ENCODE results near the gene NLRX1. TPM values are rescaled to one million over a fixed set of nuclear protein-coding genes. Genes with fewer than 3 reads are reported as not detected.
"Not testable (repeated sequence)": the region's sequence is repeated elsewhere in the genome, so short reads cannot be mapped to it uniquely, and the experiment has no call there.

NLRX1 gene
- total RNA-seq, 2 donors from 2014 or later, result 14.9 to 23.9 TPM

DNA sequence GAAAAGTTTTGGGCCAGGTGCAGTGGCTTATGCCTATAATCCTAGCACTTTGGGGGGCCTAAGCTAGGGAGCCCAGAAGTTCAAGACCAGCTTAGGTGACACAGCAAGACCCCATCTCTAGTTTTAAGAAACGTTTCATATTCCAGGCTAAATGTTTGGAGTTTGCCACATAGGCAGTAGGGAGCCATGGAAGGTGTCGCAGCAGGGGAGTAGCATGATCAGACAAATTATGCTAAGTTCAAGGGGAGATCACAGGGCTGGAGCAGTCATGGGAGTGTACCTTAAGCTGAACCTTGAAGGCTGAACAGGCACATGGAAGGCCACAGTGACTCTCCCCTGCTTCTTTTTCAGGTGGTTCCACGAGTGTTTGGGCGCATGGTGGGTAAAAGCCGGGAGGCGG is 10.8 kb downstream of the NLRX1 start:
- intact Hi-C loops (cut with DNase I), result no loop called here
- DNase-seq (ENCODE audit: low spot score), result no peak

DNA sequence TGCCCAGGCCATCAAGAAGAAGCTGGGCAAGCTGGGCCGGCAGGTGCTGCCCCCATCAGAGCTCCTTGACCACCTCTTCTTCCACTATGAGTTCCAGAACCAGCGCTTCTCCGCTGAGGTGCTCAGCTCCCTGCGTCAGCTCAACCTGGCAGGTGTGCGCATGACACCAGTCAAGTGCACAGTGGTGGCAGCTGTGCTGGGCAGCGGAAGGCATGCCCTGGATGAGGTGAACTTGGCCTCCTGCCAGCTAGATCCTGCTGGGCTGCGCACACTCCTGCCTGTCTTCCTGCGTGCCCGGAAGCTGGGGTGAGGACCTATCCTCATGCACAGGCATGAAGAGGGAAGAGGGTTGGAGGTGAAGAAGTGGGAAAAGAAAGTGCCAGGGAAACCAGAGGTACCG is 11.5 kb downstream of the NLRX1 start:
- intact Hi-C loops (cut with DNase I), result no loop called here
- no peak for DNase-seq (ENCODE audit: low spot score)

DNA sequence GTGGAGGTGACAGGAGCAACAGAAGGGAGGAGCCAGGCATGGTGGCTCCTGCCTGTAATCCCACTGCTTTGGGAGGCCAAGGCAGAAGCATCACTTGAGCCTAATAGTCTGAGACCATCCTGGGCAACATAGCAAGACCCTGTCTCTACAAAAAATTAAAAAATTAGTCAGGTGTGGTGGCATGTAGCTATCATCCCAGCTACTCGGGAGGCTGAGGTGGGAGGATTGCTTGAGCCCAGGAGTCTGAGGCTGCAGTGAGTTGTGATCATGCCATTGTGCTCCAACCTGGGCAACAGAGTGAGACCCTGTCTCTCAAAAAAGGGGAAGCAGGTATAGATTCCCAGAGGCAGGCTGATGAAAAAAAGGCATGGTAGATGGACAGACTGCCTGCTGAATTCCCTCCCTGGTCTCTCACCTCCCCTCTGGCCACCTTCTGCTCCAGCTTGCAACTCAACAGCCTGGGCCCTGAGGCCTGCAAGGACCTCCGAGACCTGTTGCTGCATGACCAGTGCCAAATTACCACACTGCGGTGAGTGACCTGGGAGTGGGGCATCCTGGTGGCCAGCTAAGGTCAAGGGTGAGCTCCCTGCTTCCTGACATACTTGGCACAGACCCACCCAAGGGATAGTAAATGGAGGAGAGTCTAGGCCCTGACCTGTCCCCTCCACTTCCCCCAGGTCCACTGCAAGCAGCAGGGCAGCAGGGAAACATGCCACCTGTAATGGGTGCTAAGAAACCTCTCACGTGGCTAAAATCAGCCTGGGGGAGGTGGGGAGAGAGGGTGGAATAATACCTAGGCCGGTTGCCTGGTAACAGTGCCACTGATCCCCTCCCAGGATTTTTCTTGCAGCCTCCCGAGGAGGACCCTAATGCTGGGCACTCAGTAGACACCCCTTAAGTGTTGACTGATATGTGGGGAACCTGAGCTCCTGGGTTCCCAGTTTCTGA is 12.5 kb downstream of the NLRX1 start:
- intact Hi-C loops (cut with DNase I), result no loop called here
- no peak for DNase-seq (ENCODE audit: low spot score)

DNA sequence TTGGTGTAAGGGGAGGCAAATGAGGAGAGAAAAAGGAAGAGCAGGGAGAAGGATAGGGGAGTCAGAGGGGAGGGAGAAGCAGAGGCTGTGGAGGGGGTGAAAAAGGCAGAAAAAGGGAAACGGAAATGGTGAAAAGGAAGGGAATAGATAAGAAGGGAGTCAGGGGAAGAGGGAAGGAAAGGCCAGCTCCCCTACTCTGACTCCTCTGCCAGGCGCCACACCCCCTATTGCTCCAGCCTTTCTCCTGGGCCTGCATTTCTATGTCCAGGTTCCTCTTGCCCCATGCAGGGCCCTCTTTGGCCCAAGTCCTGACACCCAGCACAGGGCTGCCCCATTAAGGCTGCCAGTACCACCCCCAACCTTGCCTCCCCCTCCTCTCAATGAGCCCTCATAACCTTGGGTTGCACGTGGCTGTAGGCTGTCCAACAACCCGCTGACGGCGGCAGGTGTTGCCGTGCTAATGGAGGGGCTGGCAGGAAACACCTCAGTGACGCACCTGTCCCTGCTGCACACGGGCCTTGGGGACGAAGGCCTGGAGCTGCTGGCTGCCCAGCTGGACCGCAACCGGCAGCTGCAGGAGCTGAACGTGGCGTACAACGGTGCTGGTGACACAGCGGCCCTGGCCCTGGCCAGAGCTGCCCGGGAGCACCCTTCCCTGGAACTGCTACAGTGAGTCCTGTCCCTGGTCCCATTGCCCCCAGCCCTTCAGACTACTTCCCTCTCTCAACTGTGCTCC is 13.3 kb downstream of the NLRX1 start:
- intact Hi-C loops (cut with DNase I), result loop anchor here in 1 of 2 donors (1.0 kb wide), 1 partner anchor 19 kb away; no protein-coding TSS in a partner anchor
- DNase-seq (ENCODE audit: low spot score), result no peak

DNA sequence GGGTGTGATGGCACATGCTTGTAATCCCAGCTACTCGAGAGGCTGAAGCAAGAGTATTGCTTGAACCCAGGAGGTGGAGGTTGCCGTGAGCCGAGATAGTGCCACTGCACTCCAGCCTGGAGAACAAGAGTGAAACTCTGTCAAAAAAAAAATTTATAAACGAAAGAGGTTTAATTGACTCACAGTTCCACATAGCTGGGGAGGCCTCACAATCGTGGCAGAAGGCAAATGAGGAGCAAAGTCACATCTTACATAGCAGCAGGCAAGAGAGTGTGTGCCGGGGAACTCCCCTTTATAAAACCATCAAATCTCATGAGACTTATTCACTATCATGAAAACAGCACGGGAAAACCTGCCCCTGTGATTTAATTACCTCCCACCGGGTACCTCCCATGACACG is 15.9 kb downstream of the NLRX1 start:
- intact Hi-C loops (cut with DNase I); DNase-seq (ENCODE audit: low spot score): not testable (repeated sequence)

DNA sequence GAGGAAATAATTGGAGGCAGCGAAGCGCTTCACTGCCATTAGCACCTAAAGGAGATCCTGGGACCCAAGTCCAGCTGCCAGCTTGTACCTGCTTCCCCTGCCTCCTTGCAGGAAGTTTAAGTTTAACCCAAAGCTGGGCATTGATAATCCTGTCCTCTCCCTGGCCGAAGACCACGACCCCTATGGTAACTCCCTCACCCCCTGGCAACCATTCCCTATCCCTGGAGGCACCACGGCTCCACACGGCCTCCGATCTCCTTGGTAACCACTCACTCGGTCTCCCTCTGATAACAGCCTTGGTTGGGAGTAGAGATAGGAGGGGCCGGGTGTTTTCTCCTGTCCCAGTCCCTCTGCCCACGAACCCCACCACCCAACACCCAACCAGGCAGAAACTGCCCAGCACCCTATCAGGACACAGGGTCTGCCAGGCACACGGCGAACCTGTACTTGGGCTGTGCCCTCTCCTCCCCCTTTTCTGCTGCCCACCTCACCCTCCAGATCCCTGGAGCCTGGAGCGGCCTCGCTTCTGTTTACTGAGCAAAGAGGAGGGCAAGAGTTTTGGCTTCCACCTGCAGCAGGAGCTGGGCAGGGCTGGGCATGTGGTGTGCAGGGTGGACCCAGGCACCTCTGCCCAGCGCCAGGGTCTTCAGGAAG is 17.6 kb downstream of the NLRX1 start:
- intact Hi-C loops (cut with DNase I), result no loop called here
- no peak for DNase-seq (ENCODE audit: low spot score)

DNA sequence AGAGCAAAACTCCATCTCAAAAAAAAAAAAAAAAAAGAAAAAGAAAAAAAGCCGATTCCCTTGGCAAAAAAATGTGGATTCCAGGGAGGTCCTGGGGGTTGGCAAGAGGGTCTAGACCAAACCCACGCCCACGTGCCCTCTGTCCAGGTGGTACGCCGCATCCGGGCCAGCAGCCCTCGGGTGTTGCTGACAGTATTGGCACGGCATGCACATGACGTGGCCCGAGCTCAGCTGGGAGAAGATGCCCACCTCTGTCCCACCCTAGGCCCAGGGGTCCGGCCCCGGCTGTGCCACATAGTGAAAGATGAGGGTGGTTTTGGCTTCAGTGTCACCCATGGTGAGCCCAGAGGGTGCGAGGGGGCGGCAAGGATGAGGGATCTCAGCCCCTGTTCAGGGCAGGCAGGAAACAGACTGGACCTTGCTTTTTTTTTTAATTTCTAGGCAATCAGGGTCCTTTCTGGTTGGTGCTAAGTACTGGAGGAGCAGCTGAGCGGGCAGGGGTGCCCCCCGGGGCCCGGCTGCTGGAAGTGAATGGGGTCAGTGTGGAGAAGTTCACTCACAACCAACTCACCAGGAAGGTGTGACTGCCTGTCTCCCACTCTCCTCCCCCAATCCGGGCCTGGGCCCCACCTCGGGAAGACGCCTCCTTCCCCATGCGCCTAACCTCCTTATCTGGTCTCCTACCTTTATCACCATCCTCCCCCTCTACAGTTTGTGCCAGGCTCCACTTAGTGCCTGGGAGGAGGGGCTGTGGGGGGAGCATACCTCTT is 18.8 kb downstream of the NLRX1 start:
- DNase-seq (ENCODE audit: low spot score), result no peak
- intact Hi-C loops (cut with DNase I), result no loop called here

DNA sequence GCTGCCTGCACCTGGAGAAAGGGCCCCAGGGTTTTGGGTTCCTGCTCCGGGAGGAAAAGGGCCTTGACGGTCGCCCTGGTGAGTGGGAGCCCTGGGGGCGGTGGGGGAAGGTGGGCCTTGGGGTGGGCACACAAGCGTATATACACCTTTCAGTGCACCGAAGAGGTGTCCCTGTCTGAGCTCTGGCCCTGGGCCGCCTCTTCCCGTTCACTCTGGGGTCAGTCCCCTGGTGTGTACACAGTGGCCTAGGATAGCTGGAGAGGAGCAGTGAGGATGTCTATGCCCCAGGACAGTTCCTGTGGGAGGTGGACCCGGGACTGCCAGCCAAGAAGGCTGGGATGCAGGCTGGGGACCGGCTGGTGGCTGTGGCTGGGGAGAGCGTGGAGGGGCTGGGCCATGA is 19.5 kb downstream of the NLRX1 start:
- no peak for DNase-seq (ENCODE audit: low spot score)
- intact Hi-C loops (cut with DNase I), result no loop called here

DNA sequence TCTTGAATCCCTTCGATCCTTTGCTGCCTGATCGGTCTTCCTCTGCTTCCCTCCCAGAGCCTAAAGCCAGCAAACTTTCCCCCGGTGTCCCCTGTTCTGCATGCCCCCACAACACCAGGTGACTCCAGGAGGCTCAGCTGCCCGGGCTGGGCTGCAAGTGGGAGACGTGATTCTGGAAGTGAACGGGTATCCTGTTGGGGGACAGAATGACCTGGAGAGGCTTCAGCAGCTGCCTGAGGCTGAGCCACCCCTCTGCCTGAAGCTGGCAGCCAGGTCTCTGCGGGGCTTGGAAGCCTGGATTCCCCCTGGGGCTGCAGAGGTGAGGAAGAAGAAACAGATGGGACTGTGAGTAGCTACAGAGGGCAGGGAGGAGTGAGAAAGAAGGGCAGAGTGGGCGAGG is 20.4 kb downstream of the NLRX1 start:
- no peak for DNase-seq (ENCODE audit: low spot score)
- intact Hi-C loops (cut with DNase I), result no loop called here

DNA sequence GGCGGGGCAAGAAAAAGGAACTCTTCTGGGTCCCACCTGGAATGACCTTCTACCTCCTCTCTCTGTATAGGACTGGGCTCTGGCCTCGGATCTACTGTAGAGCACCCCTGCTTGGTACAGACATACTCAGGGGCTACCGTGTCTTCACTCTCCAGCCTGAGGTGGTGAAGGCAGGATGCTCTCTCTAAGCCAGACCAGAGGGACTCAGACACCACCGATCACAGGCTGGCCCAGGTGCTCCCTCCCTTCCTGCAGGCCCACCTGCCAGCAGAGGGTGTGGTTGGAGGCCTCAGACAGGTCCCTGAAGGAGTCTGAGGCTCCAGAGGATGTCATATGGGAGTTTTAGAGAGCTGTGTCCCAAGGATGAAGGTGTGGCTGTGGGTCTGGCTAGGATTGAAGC is 20.9 kb downstream of the NLRX1 start:
- intact Hi-C loops (cut with DNase I), result no loop called here
- no peak for DNase-seq (ENCODE audit: low spot score)

DNA sequence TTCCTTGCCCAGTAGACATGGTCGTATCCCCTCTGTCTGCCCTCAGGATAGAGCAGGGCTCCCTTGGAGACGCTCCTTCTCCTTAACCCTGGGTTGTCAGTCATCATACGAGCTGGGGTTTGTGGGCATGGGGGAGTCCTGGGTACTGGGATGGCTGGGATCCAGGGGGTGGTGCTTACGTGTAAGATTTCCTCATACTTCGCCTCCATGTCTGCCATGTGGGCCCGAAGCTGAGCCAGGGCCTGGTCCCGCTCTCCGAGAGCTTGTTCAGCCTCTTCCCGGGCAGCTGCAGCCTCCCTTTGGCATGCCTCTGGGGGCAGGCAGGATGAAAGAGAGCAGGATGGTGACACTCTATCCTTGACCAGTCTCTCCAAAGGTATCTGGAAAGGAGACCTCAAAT is 22.0 kb downstream of the NLRX1 start:
- DNase-seq (ENCODE audit: low spot score), result peak; percentile 41
- intact Hi-C loops (cut with DNase I), result loop anchor here (5.0 to 10.0 kb wide), 2 partner anchors 46 to 1052 kb away; partner anchors contain the start of genes ABCG4 (in 1 of the 2) and POU2F3 (in 1 of the 2)

DNA sequence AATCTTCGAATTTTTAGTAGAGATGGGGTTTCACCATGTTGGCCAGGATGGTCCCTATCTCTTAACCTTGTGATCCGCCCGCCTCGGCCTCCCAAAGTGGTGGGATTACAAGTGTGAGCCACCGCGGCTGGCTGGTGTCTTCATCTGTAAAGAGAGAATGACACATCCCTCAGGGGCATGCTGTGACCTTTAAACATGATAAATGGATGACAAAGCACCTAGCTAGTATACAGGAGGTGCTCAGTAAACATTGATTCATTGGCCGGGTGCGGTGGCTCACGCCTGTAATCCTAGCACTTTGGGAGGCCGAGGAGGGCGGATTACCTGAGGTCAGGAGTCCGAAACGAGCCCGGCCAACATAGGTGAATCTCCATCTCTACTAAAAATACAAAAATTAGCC is 22.7 kb downstream of the NLRX1 start:
- intact Hi-C loops (cut with DNase I), result loop anchor here (5.0 to 10.0 kb wide), 2 partner anchors 46 to 1051 kb away; partner anchors contain the start of genes ABCG4 (in 1 of the 2) and POU2F3 (in 1 of the 2)

DNA sequence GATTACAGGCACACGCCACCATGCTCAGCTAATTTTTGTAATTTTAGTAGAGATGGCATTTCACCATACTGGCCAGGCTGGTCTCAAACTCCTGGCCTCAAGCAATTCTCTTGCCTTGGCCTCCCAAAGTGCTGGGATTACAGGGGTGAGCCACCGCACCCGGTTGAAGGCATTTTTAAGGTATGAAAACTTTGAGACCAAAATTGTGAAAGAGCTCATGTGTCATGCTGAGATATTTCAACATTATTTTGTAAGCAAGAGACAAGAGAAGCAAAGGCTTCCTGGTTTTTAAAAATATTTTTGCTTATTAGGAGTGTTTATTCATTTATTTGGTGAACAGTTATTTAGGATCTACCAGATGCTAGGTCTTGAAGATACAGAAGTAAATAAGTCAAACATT is 23.6 kb downstream of the NLRX1 start:
- intact Hi-C loops (cut with DNase I), result loop anchor here (5.0 to 10.0 kb wide), 2 partner anchors 47 to 1050 kb away; partner anchors contain the start of genes ABCG4 (in 1 of the 2) and POU2F3 (in 1 of the 2)
- peak; percentile 19 for DNase-seq (ENCODE audit: low spot score)

More for the DNA sequence above, 22.7 kb downstream of the NLRX1 start:
- peak; percentile 58 for DNase-seq (ENCODE audit: low spot score)

DNA sequence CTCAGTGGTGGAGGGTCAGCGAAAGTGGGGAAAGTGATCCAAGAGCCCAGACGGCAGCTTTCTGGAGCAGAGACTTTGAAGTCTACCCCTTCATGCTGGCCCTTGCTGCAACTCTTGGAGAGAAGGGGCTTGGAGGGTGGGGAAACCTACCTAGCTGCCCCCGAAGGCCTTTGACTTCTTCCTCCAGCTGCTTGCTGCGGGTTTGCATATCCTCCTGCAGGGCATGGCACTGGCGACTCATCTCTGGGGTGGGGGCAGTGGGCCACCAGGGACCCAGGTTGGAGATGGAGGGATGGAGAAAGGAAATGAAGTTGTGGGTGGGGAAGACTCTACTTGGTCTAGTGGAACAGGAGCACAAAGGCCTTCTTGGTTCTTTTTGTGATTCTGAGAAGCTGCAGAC is 24.5 kb downstream of the NLRX1 start:
- intact Hi-C loops (cut with DNase I), result loop anchor here (5.0 to 10.0 kb wide), 2 partner anchors 48 to 1049 kb away; partner anchors contain the start of genes ABCG4 (in 1 of the 2) and POU2F3 (in 1 of the 2)
- DNase-seq (ENCODE audit: low spot score), result no peak

DNA sequence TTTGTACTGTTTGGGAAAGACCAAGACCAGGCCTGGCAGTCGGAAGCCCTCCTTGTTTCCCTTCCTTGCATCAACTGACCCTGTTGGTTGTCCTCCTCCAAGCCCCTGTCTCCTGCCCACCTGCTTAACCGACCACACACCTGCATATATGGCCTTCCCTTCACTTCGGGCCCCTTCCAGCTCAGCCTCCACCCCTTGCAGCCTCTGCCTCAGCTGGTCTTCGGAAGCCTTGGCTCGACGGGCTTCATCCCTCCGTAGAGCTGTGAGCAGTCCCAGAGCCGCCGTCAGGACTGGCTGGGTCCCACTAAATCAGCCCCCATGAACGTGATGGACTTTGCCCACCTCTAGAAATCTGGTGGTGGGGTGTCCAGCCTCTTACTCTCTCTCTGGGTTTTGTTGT is 25.1 kb downstream of the NLRX1 start:
- DNase-seq (ENCODE audit: low spot score), result no peak

DNA sequence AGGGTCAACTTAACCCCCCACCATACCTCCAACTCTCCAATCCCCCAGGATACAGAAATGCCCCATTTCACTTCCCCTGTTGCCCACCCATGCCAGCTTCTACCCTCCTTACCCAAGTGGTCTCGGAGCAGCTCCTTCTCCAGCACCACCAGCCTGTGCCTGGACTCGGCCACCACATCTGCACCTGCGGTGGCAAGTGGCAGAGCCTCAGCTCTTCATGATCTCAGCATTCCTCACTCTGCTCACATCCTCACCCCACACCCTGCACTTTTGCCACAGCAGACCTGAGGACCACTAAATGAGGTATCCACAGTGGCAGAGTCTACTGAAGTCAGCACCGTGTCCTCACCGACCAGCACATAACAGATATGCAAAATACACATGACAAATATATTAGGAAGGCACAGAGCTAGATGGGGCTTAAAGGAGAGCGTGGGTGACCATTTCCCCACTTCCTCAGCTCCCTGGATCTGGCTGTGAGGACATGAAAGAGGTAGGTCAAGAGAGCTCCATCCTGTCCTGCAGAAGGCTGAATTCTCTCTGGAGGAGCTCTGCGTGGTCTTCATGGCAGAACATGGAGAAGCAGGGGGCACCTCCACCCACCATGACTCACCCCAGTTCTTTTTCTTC is 26.4 kb downstream of the NLRX1 start:
- intact Hi-C loops (cut with DNase I), result loop anchor here (5.0 to 10.0 kb wide), 2 partner anchors 50 to 1047 kb away; partner anchors contain the start of genes ABCG4 (in 1 of the 2) and POU2F3 (in 1 of the 2)
- no peak for DNase-seq (ENCODE audit: low spot score)

More for the DNA sequence above, 25.1 kb downstream of the NLRX1 start:
- intact Hi-C loops (cut with DNase I), result loop anchor here (5.0 to 10.0 kb wide), 2 partner anchors 49 to 1049 kb away; partner anchors contain the start of genes ABCG4 (in 1 of the 2) and POU2F3 (in 1 of the 2)

DNA sequence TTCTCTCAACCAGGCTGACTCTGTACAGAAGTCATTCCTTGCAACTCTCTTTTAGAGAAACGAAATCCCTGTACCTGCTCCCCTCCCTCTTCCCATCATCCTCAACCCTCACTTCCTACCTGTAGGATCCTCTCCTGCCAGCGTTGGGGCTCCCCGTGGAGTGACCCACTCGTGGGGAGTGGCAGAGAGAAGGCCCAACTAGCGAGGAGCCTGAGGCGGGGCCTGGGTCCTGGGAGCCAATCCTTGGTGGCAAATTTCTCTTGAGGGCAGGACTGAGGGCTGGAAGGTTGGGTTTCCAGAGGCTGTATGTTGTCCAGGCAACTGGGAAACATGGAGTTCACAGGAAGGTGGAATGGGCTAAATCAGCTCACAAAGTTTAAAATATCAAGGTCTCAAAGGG is 27.2 kb downstream of the NLRX1 start:
- no peak for DNase-seq (ENCODE audit: low spot score)
- intact Hi-C loops (cut with DNase I), result loop anchor here in 1 of 2 donors (10.0 kb wide), 1 partner anchor 51 kb away; the partner anchor contains the start of gene ABCG4

All from posterior vena cava (tissue), 2 donors.